ENCODE results near the gene DDX19B. TPM values are rescaled to one million over a fixed set of nuclear protein-coding genes. Genes with fewer than 3 reads are reported as not detected.

Gene DDX19B
- total and polyA plus RNA-seq, 9 of the 15 experiments (the other 6 are each of a cell fraction or from before 2014, with no cell fraction given): 7.0 to 32.9 (median 19.3) TPM

DNA sequence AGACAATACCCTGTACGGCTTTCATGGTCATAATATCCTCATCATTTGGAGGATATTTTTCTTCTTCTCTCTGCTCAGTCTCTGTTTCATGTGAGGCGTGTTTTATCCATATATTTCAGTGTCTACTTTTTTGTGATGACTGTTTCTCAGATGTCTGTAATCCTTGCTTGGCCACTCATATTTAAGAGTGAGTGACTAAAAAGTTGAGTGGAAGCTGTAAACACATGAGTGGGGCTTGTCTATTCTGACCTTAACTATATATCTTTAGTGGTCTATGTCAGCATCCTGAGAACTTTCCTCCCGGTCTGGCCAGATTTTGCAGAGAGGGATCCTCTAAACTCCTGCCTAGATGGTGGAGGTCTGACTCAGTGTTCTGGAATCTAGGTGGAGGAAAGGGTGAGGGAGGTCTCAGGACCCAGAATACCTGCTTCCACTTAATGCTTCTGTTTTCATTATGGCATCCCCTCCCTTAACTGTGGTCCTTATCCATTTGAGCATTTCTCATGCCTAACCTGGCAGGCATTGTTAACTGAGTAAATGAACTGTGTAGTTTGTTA, 6.0 kb downstream of the DDX19B start:
- no peak for TF ChIP-seq PRPF4 (IDR thresholded peaks at IDR 0.05; ENCODE audit: insufficient read depth, low read depth, low read length, poor library complexity, severe bottlenecking)
- TF ChIP-seq GTF2A2 (tag; IDR thresholded peaks at IDR 0.05): no peak
- TF ChIP-seq SAFB (IDR thresholded peaks at IDR 0.05; ENCODE audit: borderline replicate concordance, low read depth, low read length): no peak
- no peak for TF ChIP-seq ZNF408 (CRISPR knock-in tag; IDR thresholded peaks at IDR 0.05; ENCODE audit: low read depth)
- TF ChIP-seq KDM4B (IDR thresholded peaks at IDR 0.05; ENCODE audit: borderline replicate concordance in 2 of 2, low read depth in 1 of 2): no peak
- no peak for TF ChIP-seq ZNF384 (IDR thresholded peaks at IDR 0.05; ENCODE audit: low read depth, low read length)
- TF ChIP-seq POLR2AphosphoS2 (IDR thresholded peaks at IDR 0.05; ENCODE audit: low read length): no peak
- TF ChIP-seq POLR2H (tag; IDR thresholded peaks at IDR 0.05; ENCODE audit: low read depth): no peak
- TF ChIP-seq SOX6 (IDR thresholded peaks at IDR 0.05): no peak
- TF ChIP-seq ZNF696 (CRISPR knock-in tag; conservative IDR thresholded peaks at IDR 0.05): no peak
- no peak for TF ChIP-seq ZNF707 (CRISPR knock-in tag; conservative IDR thresholded peaks at IDR 0.05)
- TF ChIP-seq SMARCC2 (IDR thresholded peaks at IDR 0.05; ENCODE audit: low read depth): no peak
- no peak for TF ChIP-seq ARID1B (IDR thresholded peaks at IDR 0.05)
- TF ChIP-seq KLF10 (CRISPR knock-in tag; IDR thresholded peaks at IDR 0.05): no peak
- no peak for TF ChIP-seq ZNF24 (IDR thresholded peaks at IDR 0.05)
- TF ChIP-seq GATAD2B (IDR thresholded peaks at IDR 0.05; ENCODE audit: borderline replicate concordance): no peak
- TF ChIP-seq JUNB (CRISPR knock-in tag; conservative IDR thresholded peaks at IDR 0.05): no peak
- ChIA-PET POLR2A (interaction anchor here (1.4 kb wide), 1 partner anchor 10 kb away, joined by 3 read pairs; no protein-coding TSS in a partner anchor), CTCF (ENCODE audit: low intra/inter-chr PET ratio) (no interaction called here)
- WGBS (ENCODE audit: insufficient coverage, low coverage, missing lambda C conversion rate): 37% methylated on average over 3 of the region's 3 CpGs
- H3K4me2 ChIP-seq (ENCODE audit: insufficient read depth, low read length): no peak overlapping the region
- H3K27me3 ChIP-seq (ENCODE audit: control insufficient read depth in 2 of 2, insufficient read depth in 2 of 2, low read length in 2 of 2): no peaks in the 10 kb centered on the region
- H3K9me3 ChIP-seq (replicated peaks; ENCODE audit: control insufficient read depth, insufficient read depth, low read depth, low read length): peaks cover 7% of the 10 kb centered on the region; the same call in 1 of the 2 replicates
- H4K20me1 ChIP-seq (replicated peaks; ENCODE audit: control insufficient read depth, insufficient read depth, low read length): no peaks in the 10 kb centered on the region
- in situ Hi-C loops (cut with MboI): no loop called here
- H3K4me1 ChIP-seq (replicated peaks in 1 of 2; ENCODE audit: control insufficient read depth in 2 of 2, insufficient read depth in 2 of 2, low read length in 2 of 2): no peaks in the 10 kb centered on the region
- no TSS peak for BruUV-seq (replicated peaks)
- intact Hi-C loops (cut with micrococcal nuclease): no loop called here
- H2AFZ ChIP-seq (ENCODE audit: low read depth, low read length): no peak overlapping the region
- no peak for FAIRE-seq
- H3K9me1 ChIP-seq (ENCODE audit: control insufficient read depth, insufficient read depth, low read length): no peaks in the 10 kb centered on the region
- H3K79me2 ChIP-seq (ENCODE audit: control insufficient read depth, insufficient read depth, low read length): peaks cover 23% of the 10 kb centered on the region
- no peak overlapping the region; a peak in 1 of 4 replicates for H3K9ac ChIP-seq (ENCODE audit: insufficient read depth in 1 of 2, low read depth in 2 of 2, low read length in 2 of 2)
- no peak overlapping the region for H3K4me3 ChIP-seq
- no peak overlapping the region for H3K27ac ChIP-seq (ENCODE audit: extremely low read depth, low read depth, low read length)
- no peak for ATAC-seq
- DNase-seq (ENCODE audit: extremely low read depth in 1 of 4, low spot score in 3 of 4): no peak
- H3K36me3 ChIP-seq (ENCODE audit: control insufficient read depth, insufficient read depth, low read length): peaks cover 3% of the 10 kb centered on the region; the same call in 1 of the 3 replicates

All from K562 (cell line).